NK-92 treated with Interleukin-12 subunit alpha and Interleukin-12 subunit beta, amount 100 ng/mL, for 24 hours (cell line): ENCODE data around the gene CFAP92.

Experiments
- DNase-seq: peaks from one replicate; lab custom pipeline; 2025; lab: John Stamatoyannopoulos, UW

Gene CFAP92

GRCh38 chr3:128983293-128984069 is 10.4 kb downstream of the CFAP92 start:
- DNase-seq: no peak

- no peak for DNase-seq
Measured at GRCh38 chr3:128975276-128975675, 18.6 kb downstream of the CFAP92 start.

- DNase-seq: no peak
Measured at GRCh38 chr3:128973988-128974564, 19.8 kb downstream of the CFAP92 start.

- no peak for DNase-seq
Measured at GRCh38 chr3:128971421-128972100, 22.3 kb downstream of the CFAP92 start.

- peak; percentile 27 for DNase-seq
Measured at GRCh38 chr3:128970740-128971047, 23.2 kb downstream of the CFAP92 start.

- DNase-seq: peak; percentile 24
Measured at GRCh38 chr3:128969993-128970739, 23.7 kb downstream of the CFAP92 start.

- no peak for DNase-seq
Measured at GRCh38 chr3:128967748-128968355, 26.0 kb downstream of the CFAP92 start.

GRCh38 chr3:128965818-128966217 is 28.1 kb downstream of the CFAP92 start:
- DNase-seq: no peak

GRCh38 chr3:128965280-128965679 is 28.6 kb downstream of the CFAP92 start:
- no peak for DNase-seq

- DNase-seq: no peak
Measured at GRCh38 chr3:128956440-128956839, 37.4 kb downstream of the CFAP92 start.

GRCh38 chr3:128950223-128950938 is 43.5 kb downstream of the CFAP92 start:
- peak; percentile 6 for DNase-seq

- DNase-seq: no peak
Measured at GRCh38 chr3:128949158-128949557, 44.7 kb downstream of the CFAP92 start.

GRCh38 chr3:128946411-128946810 is 47.5 kb downstream of the CFAP92 start:
- DNase-seq: no peak

- no peak for DNase-seq
Measured at GRCh38 chr3:128945878-128946175, 48.0 kb downstream of the CFAP92 start.

- no peak for DNase-seq
Measured at GRCh38 chr3:128945041-128945877, 48.6 kb downstream of the CFAP92 start.

GRCh38 chr3:128942161-128942952 is 51.5 kb downstream of the CFAP92 start:
- no peak for DNase-seq

GRCh38 chr3:128940252-128940651 is 53.6 kb downstream of the CFAP92 start:
- no peak for DNase-seq

GRCh38 chr3:128936341-128936740 is 57.5 kb downstream of the CFAP92 start:
- no peak for DNase-seq

GRCh38 chr3:128935922-128936321 is 58.0 kb downstream of the CFAP92 start:
- DNase-seq: no peak

- no peak for DNase-seq
Measured at GRCh38 chr3:128933922-128934253, 60.0 kb downstream of the CFAP92 start.
